Activated CD4-positive, alpha-beta memory T cell treated with anti-CD3 and anti-CD28 coated beads for 36 hours (primary cell): ENCODE results near the gene TAGLN. TPM values are rescaled to one million over a fixed set of nuclear protein-coding genes. Genes with fewer than 3 reads are reported as not detected.

ENCODE experiments used
- CTCF ChIA-PET: fragments of 350-600 bp; sonication (Branson Sonifier 250); formaldehyde crosslinking; loops from one replicate; lab custom pipeline; 2021; ENCODE audit warnings: antibody characterized with exemption, inconsistent platforms; lab: Charles Lee
- POLR2A ChIA-PET: fragments of 350-600 bp; sonication (Branson Sonifier 250); formaldehyde crosslinking; loops from one replicate; lab custom pipeline; 2021; ENCODE audit warnings: antibody characterized with exemption; lab: Charles Lee
- DNase-seq: peaks from one replicate; pipeline ENCODE4 v3.0.0-alpha.2; 2020
- H3K27ac Mint-ChIP-seq: one replicate; pipeline ENCODE4 v1.8.0; 2021; ENCODE audit warnings: mixed read lengths
- H3K27me3 Mint-ChIP-seq: one replicate; pipeline ENCODE4 v1.8.0; 2021; ENCODE audit warnings: mixed read lengths
- H3K36me3 Mint-ChIP-seq: one replicate; pipeline ENCODE4 v1.8.0; 2021; ENCODE audit warnings: mixed read lengths
- H3K4me1 Mint-ChIP-seq: one replicate; pipeline ENCODE4 v1.8.0; 2021; ENCODE audit warnings: low read depth, mixed read lengths
- H3K4me3 Mint-ChIP-seq: one replicate; pipeline ENCODE4 v1.8.0; 2021; ENCODE audit warnings: mild to moderate bottlenecking, mixed read lengths
- H3K9me3 Mint-ChIP-seq: one replicate; pipeline ENCODE4 v1.8.0; 2021; ENCODE audit warnings: mixed read lengths
- intact Hi-C: fragments of 100-400 bp; cut with micrococcal nuclease; formaldehyde crosslinking; loops from one replicate; pipeline ENCODE4 v1.15.1; 2023
- total RNA-seq, 2 experiments: library from RNA; stranded (reverse); gene quantifications; one replicate each; pipeline ENCODE4 v1.2.3, GENCODE V29; 2021

The TAGLN gene
- total RNA-seq, 2 experiments from 2014 or later: 3.1 to 4.0 TPM

DNA sequence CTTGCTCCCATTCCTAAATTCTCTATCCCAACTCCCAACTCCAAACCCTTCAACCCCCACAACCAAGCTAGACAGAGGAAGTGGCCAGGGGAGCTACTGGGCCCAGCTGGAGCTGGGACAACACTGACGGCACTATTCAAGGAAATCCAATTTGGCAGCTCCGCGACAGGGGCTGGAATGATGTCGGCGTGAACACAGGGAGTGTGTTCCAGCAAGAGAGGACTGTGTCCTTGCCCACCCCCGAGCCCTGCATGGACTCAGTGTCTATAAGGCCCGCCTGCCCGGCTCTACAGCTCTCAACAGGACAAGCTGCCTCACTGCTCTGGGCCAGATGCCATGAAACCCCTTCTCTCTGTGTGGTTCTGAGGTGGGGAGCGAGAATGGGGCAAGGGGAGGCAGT, 21.4 kb downstream of the TAGLN start:
- peaks cover 66% of the 10 kb centered on the region for H3K36me3 Mint-ChIP-seq
- no peaks in the 10 kb centered on the region for H3K9me3 Mint-ChIP-seq
- ChIA-PET CTCF (interaction anchor here (0.8 to 1.0 kb wide), 3 partner anchors 9 to 106 kb away, joined by 3 to 5 read pairs (median 4); no protein-coding TSS in a partner anchor), POLR2A (no interaction called here)
- DNase-seq: no peak
- peaks cover 5% of the 10 kb centered on the region for H3K4me1 Mint-ChIP-seq
- H3K4me3 Mint-ChIP-seq: no peak overlapping the region
- no peaks in the 10 kb centered on the region for H3K27me3 Mint-ChIP-seq
- H3K27ac Mint-ChIP-seq: no peak overlapping the region
- intact Hi-C loops: no loop called here

DNA sequence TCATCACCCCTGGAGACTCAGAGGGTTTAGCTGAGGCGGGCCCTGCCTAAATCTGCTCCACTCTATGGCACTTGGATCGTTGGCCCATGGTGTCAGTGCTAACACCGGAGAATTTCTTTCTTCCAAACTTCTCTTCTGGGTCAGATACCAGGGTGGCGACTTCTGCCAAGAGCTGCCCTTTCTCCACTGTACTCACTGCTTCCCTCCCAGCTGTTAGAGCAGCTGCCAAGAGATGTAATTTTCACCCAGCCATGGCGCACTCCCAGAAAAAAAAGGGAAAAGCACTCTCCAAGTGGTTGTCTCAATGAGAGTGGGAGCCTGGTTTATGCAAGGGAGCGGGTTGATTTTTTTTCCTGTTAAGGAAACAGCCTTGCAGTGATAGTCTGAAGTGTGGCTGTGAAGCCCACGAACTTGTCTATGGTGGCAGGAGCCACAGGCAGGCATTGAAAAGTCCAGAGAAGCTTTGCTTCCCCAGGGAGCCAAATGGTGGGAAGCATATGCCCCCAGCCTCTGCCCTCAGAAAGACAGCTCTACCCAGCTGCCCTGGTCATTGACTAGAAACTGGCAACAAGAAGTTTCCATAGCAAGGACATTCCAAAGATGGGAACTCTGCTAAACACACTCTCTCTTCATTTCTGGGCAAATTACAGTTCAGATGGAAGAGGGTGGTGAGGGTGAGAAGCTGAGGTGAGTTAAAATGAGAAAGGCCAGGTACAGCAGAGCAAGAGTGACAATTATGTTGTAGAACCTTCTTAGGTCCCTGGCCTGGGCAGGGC, 22.0 kb downstream of the TAGLN start:
- Mint-ChIP-seq H3K36me3 (peaks cover 65% of the 10 kb centered on the region), H3K4me3 (no peak overlapping the region), H3K4me1 (peaks cover 5% of the 10 kb centered on the region), H3K9me3 (no peaks in the 10 kb centered on the region), H3K27ac (no peak overlapping the region), H3K27me3 (no peaks in the 10 kb centered on the region)
- ChIA-PET POLR2A (no interaction called here), CTCF (interaction anchor here (0.5 to 1.7 kb wide), 6 partner anchors 9 to 431 kb away, joined by 3 to 6 read pairs (median 4); partner anchors contain the start of gene APOA5)
- intact Hi-C loops: no loop called here
- no peak for DNase-seq

DNA sequence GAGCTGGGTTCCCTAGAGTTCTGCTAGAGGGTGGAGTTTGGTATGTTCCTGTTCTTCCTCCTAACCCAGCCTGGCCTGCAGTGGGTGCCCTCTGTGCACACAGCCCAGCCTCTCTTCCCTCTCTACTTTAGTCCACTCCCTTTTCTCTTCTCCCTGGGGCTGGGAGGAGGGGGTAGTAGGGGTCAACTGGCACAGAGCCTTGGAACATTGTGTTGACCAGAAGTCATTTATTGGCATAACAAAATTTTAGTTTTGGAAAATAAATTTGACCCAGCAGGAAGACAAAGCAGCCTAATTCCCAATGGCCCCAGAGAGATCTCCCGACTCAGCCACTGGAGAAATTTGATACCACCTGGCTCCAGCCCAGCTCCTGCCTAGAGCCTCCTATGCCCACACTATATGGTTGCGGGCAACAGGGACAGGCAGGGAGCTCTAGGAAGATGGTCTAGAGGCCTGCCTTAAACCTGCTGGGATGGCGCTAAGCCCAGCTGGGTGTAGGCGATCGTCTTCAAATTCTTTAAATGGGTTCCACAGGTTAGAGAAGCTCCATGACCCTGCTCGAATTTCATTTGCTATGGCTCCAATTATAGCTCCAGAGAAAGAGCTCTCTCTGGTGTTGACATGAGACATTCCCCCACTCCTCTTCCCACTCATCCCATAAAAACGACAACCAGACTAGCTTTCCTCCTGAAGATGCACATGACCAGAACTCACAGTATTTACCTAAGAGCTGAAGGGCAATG, 22.8 kb downstream of the TAGLN start:
- ChIA-PET POLR2A (interaction anchor here (0.6 kb wide), 1 partner anchor 452 kb away, joined by 3 read pairs; no protein-coding TSS in a partner anchor), CTCF (interaction anchor here (0.5 to 1.7 kb wide), 8 partner anchors 8 to 458 kb away, joined by 3 to 6 read pairs (median 3); partner anchors contain the start of genes APOA5, PCSK7 and RNF214)
- no peaks in the 10 kb centered on the region for H3K9me3 Mint-ChIP-seq
- peak overlapping the region; percentile 2 for H3K27ac Mint-ChIP-seq
- DNase-seq: no peak
- peaks cover 10% of the 10 kb centered on the region for H3K4me1 Mint-ChIP-seq
- intact Hi-C loops: no loop called here
- peaks cover 66% of the 10 kb centered on the region for H3K36me3 Mint-ChIP-seq
- no peak overlapping the region for H3K4me3 Mint-ChIP-seq
- H3K27me3 Mint-ChIP-seq: no peaks in the 10 kb centered on the region

DNA sequence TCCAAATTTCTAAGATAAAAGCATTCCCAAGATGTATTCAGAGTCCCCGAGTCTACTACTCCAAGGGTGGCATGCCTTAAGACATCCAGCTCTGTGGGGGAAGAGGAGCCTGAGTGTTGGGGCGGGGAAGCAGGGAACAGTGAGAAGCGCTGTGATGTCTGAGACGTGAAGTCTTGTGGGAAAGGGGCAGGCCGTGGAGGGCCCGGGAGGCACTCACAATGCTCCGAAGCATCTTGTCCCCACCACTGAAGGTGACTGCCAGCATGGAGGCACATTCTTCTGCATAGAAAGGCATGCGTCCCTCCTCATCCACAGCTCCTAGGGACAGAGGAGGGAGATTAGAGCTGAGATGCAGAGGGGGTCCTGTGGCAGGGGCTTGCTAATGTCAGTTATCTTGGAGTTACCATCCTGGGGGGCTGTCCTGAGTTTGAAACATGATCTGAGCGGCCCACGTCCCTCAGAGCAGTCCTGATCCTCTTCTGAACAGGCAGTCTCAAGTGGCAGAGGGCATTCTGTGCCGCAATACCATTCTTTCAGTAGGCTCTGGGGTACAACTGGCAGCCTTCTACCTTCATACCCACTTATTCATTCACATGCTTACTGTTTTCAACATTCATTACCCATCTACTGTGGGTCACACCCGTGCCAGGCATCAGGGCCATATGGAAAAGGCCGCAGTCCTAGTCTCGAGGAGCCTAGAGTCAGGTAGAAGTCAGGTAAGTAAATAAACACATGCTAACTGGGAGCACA, 24.0 kb downstream of the TAGLN start:
- ChIA-PET POLR2A (no interaction called here), CTCF (interaction anchor here (1.7 kb wide), 1 partner anchor 42 kb away, joined by 6 read pairs; no protein-coding TSS in a partner anchor)
- H3K27me3 Mint-ChIP-seq: no peaks in the 10 kb centered on the region
- H3K4me3 Mint-ChIP-seq: no peak overlapping the region
- DNase-seq: no peak
- H3K36me3 Mint-ChIP-seq: peaks cover 66% of the 10 kb centered on the region
- no peak overlapping the region for H3K27ac Mint-ChIP-seq
- intact Hi-C loops: no loop called here
- H3K9me3 Mint-ChIP-seq: no peaks in the 10 kb centered on the region
- H3K4me1 Mint-ChIP-seq: peaks cover 9% of the 10 kb centered on the region

DNA sequence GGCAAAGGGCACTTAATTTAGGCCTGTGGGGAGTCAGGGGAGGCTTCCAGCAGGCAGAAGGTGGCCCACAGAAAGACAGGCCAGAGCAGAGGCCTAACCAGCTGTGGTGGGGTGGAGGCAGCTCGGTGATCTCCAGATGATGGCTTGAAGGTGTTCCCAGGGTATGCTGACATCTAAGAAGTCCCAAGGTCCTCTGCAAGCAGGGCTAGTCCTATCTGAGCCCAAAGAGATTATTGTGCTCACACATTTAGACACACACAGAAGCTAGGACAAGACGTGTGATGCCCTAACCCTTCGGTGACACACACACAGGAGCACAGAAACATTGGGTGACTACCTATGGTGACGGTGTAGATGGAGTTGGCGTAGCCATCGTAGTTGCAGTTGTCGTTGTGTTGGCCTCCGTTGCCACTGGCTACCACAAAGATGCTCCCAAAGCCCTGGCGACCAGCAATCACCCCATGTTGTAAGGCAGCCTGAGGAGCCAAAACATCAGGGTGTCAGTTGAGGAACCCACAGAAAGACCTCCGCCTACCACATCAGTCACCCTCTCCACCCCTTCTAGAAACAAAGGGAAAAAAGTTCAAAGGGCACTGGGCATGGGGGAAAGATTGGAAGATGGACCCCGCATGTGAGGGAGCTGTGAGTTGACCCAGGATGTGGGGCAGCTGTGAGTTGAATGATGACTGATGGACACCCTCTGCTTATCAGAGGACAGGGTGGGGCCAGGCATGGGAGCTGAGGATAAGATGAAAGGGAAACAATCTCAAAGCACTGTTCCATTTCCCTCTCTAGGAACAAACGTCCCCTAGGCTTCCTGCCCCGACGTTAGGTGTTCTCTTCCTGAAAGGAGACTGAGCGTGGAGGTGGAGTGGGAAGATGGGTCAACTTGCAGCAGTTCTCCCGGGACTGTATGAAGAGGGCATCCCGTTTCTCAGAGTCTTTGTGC, 24.8 kb downstream of the TAGLN start:
- Mint-ChIP-seq H3K27ac (no peak overlapping the region), H3K27me3 (no peaks in the 10 kb centered on the region), H3K9me3 (no peaks in the 10 kb centered on the region), H3K36me3 (peaks cover 65% of the 10 kb centered on the region), H3K4me1 (peaks cover 15% of the 10 kb centered on the region), H3K4me3 (no peak overlapping the region)
- ChIA-PET CTCF (interaction anchor here (5.6 kb wide), 1 partner anchor 44 kb away, joined by 61 read pairs; the partner anchor contains the start of gene SIDT2), POLR2A (no interaction called here)
- no peak for DNase-seq
- intact Hi-C loops: no loop called here

DNA sequence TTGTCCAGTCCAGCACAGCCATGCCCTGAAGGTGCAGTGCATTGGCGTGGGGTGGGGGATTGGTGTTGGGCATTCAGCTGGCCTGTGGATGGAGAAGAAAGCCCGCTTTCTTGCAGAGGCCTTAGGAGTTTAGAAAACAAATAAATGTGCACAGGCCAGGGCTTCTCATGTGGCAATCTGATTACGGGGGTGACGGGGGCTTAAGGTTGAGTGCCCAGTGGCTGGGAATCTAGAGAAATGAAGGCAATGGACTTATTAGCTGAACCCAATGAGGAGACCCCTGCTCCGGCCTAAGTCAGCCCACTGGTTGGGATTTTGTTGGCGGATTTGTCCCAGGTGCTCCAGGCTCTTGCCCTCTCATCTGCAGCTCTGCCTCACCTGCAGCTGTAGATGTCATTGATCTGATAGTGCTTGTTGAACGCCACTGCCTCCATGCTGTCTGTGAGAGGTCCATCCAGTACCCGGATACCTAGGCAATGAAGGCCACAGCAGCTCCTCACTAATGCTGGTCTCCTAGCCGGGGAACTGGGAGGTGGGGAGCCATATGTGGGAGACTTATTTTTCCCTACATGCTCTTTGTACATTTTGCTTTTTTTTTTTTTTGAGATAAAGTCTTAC, 26.5 kb downstream of the TAGLN start:
- no peak for DNase-seq
- H3K4me1 Mint-ChIP-seq: peaks cover 29% of the 10 kb centered on the region
- H3K27ac Mint-ChIP-seq: no peak overlapping the region
- H3K36me3 Mint-ChIP-seq: peaks cover 68% of the 10 kb centered on the region
- intact Hi-C loops: loop anchor here (1.0 kb wide), 2 partner anchors 44 to 345 kb away; no protein-coding TSS in a partner anchor
- no peak overlapping the region for H3K4me3 Mint-ChIP-seq
- no peaks in the 10 kb centered on the region for H3K9me3 Mint-ChIP-seq
- POLR2A ChIA-PET: no interaction called here
- no peaks in the 10 kb centered on the region for H3K27me3 Mint-ChIP-seq
- CTCF ChIA-PET: interaction anchor here (0.9 to 5.6 kb wide), 18 partner anchors 9 to 493 kb away, joined by 3 to 61 read pairs (median 4); partner anchors contain the start of genes SIDT2 and ZPR1

DNA sequence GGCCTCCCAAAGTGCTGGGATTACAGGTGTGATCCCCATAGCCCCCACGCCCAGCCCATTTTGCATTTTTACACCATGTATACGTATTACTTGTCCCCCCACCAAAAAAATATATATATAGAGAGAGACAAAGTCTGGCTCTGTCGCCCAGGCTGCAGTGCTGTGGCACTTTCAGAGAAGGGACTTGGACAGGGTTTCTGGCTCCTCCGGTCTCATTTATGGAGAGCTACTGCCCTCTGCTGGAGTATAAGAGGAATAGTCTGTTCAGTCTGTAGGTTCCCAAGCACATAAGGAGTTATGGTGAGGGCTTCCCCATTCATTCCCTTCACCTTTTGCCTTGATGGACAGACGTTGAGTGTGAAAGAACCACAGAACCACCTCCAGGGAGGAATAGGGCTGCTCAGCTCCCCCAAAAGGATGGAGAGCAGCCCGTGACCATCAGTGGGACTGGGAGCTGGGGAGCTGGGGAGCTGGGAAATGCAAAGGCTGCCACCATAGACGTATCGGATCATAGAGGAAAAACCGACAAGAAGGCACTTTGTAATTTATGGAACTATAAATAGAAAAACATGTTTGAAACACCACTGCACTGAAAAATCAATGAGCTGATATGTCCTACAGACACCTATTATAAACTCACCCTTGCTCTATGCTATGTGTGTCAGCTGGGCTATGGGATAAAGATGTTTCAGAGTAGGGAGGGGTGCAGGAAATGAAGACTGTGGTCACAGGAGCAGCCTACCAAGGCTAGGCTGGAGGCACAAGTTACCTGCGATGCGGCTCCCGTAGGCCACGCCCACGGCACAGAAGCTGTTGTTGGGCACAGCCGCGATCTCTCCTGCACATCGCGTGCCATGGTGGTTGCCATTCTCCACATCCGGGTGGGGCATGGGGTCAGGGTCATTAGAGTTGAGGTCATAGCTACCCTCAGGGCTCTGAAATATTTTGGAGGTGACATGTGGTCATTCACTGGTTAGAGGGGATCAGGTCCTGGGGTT, 27.5 kb downstream of the TAGLN start:
- Mint-ChIP-seq H3K27me3 (no peaks in the 10 kb centered on the region), H3K27ac (peak overlapping the region; percentile 33), H3K9me3 (no peaks in the 10 kb centered on the region), H3K36me3 (peaks cover 72% of the 10 kb centered on the region), H3K4me1 (peaks cover 29% of the 10 kb centered on the region), H3K4me3 (no peak overlapping the region)
- intact Hi-C loops: loop anchor here (1.0 kb wide), 2 partner anchors 45 to 346 kb away; no protein-coding TSS in a partner anchor
- ChIA-PET POLR2A (interaction anchor here (1.4 kb wide), 1 partner anchor 48 kb away, joined by 9 read pairs; the partner anchor contains the start of gene SIDT2), CTCF (interaction anchor here (0.6 to 5.6 kb wide), 34 partner anchors 8 to 494 kb away, joined by 3 to 61 read pairs (median 4); partner anchors contain the start of genes APOA5, CEP164, PAFAH1B2 and SIDT2)
- peak; percentile 45 for DNase-seq

DNA sequence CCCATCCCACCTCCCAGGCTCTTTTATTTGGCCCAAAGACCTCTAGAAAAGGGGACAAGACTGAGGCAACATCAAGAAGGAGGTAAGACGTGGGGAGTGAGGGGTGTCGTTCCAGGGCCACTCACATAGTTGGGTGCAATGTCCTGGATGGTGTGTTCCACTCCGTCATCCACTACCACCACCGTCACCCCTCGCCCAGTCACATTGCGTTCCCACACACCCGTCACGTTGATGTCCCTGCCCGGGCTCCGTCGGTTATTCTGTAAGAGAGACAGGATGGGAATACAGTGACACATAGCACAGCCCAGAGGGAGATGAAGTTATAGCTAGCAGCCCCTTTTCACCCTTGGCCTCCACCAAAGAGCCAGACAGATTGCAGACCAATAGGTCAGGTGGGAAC, 28.9 kb downstream of the TAGLN start:
- H3K27ac Mint-ChIP-seq: peak overlapping the region; percentile 65
- POLR2A ChIA-PET: interaction anchor here (0.6 kb wide), 1 partner anchor 408 kb away, joined by 3 read pairs; no protein-coding TSS in a partner anchor
- CTCF ChIA-PET: interaction anchor here (1.2 to 5.6 kb wide), 4 partner anchors 15 to 100 kb away, joined by 3 to 61 read pairs (median 6); partner anchors contain the start of genes CEP164, PAFAH1B2 and SIDT2
- DNase-seq: no peak
- H3K27me3 Mint-ChIP-seq: no peaks in the 10 kb centered on the region
- H3K9me3 Mint-ChIP-seq: no peaks in the 10 kb centered on the region
- peaks cover 66% of the 10 kb centered on the region for H3K36me3 Mint-ChIP-seq
- intact Hi-C loops: no loop called here
- H3K4me1 Mint-ChIP-seq: peaks cover 29% of the 10 kb centered on the region
- no peak overlapping the region for H3K4me3 Mint-ChIP-seq

DNA sequence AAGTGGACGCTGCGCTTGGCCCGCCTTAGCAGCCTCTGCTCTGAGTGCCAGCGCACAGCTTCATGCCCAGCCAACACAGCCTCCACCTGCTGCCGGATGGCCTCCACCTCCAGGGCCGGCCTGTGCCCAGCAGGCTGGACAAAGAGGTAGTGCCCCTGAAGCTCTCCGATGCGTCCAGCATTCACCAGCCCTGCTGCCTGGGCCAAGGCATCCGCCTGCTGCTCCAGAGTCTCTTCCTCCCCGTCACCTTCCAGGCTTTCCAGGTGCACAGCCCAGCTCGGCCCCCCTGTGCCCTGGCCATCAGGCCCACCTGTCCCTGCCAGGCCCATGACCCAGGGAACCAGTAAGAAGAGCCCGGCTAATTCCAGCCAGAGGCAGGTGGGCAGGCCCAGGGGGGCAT, 30.2 kb downstream of the TAGLN start:
- ChIA-PET POLR2A (interaction anchor here (1.3 to 3.3 kb wide), 3 partner anchors 50 to 205 kb away, joined by 4 to 22 read pairs (median 17); partner anchors contain the start of genes CEP164 and SIDT2), CTCF (interaction anchor here (1.2 to 5.6 kb wide), 5 partner anchors 9 to 439 kb away, joined by 3 to 61 read pairs (median 16); partner anchors contain the start of genes APOA5 and SIDT2)
- Mint-ChIP-seq H3K4me1 (peaks cover 42% of the 10 kb centered on the region), H3K4me3 (peak overlapping the region; percentile 99), H3K27me3 (no peaks in the 10 kb centered on the region), H3K27ac (peak overlapping the region; percentile 98), H3K36me3 (peaks cover 56% of the 10 kb centered on the region), H3K9me3 (no peaks in the 10 kb centered on the region)
- no peak for DNase-seq
- intact Hi-C loops: no loop called here
